Measurements from ENCODE around the gene CDC42SE2.
"Not testable (repeated sequence)": the region's sequence is repeated elsewhere in the genome, so short reads cannot be mapped to it uniquely, and the experiment has no call there.

Gene CDC42SE2

DNA sequence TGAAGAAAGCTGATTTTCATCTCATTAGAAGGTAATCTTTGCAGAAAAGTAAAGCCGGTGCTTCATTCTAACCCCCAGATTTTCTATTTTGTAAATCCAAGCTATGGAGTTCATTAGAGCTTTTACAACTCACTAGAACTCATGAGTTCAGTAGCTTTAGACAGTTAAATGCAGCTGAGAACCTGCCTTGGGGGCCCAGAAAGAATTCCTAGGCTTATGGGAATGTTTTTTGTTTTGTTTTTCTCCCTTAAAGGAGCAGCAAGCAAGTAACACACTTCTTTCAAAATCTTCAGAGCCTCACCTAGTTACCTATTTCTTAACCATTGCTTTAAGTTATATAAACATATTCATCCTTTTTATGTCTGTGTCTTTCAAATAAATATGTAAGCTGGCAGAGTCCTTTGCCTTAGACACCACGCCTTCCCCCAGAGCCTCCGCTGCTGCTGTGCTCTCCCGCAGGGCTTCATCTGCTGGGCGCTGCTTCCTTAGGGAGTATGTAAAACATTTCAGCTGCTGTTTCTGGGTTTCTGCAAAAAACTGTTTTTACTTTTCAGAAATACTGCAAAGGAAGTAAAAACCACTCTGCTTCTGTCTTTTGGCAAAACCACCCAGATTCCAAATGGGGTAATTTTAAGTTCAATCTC lies 132.9 kb downstream of the CDC42SE2 start:
- no peak for DNase-seq

DNA sequence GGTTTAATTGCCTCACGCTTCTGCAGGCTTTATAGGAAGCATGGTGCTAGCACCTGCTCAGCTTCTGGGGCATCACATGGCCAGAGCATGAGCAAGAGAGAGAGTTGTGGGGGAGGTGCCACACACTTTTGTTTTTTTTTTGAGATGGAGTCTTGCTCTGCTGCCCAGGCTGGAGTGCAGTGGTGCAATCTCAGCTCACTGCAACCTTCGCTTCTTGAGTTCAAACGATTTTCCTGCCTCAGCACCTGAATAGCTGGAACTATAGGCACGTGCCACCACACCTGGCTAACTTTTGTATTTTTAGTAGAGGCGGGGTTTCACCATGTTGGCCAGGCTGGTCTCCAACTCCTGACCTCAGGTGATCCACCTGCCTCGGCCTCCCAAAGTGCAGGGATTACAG lies 135.2 kb downstream of the CDC42SE2 start:
- not testable (repeated sequence) for DNase-seq

DNA sequence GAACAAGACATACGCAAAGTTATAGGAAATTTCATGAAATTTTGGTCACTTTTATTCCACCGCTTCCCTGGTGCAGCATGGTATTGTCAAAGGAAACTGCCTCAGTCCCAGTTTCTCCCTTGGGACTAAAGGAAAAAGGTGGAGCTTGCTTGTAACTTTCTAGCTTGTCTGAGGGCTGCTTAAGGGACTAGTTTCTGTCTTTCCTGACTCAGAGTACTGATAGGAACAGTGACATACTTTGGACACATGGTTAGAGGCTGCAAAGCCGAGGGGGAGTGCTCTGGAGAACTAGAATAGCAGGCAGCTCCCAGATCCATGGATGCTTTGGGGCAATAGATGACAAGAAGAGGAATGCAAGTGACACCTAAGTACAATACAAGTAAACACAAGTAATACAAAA lies 136.7 kb downstream of the CDC42SE2 start:
- no peak for DNase-seq

DNA sequence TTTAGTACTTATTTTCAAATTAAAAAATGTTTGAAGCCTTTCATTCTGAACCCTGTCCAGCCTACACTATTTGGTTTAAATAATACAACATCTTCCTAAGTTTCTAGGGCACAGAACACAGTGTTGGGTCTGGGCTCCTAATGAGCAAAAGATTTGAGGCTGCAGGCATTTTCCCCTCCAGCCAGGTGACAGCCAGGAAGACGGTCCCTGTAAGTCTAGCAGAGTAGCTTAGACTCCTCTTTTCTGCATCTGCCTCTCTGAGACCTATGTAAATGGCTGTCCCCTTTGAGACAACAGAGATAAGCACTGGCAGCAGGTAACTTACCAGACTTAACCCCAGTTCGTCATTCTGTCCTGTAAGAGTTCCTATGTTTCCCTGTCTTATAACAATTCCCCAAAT lies 141.8 kb downstream of the CDC42SE2 start:
- DNase-seq: no peak

DNA sequence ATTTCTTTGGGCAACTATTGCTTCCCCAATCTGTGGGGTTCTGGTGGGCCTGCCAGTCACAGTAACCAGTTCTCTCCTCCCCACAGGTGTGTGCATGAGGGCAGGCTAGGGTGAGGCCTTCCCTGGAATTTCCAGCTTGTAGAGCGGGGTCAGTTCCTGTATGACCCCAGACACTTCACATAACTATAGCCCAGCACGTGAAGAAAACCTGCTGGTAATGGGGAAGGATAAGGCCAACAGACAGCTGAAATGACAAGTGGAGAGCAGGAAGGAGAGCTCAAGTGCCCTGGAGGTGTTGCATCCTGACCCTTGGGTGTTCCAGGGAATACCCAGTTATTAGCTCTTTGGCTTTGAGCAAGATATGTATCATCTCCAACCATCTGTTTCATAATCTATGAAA lies 142.2 kb downstream of the CDC42SE2 start:
- no peak for DNase-seq

DNA sequence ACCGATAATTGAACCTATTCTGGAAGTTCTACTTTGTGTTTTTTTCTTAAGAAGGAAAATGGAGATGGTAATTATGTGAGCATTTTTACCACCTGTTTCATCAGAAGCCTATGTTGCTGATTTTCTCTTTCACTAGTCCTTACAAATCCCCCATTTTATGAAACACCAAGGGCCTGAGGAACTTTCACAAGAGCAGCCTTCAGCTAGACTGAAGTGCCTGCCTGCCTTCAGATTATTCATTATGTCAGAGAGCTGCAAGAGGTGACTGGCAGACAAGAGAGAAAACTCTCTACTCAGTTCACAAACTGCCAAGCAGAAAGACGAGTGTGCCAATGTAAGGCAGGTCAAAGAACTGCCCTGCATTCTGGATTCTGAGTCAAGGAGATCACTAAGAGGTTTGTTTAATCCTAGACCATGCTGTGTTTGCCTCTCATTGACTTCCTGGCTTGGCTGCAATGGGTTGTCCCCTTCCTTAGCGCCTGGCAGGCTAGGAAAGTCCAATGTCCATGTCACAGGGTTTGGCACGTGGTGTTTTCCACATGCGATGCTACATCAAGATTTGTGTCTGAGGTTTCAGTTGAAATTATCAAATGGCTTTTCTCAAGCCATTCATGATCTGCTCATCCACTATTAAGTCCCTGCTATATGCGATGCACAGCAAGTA lies 143.3 kb downstream of the CDC42SE2 start:
- no peak for DNase-seq

DNA sequence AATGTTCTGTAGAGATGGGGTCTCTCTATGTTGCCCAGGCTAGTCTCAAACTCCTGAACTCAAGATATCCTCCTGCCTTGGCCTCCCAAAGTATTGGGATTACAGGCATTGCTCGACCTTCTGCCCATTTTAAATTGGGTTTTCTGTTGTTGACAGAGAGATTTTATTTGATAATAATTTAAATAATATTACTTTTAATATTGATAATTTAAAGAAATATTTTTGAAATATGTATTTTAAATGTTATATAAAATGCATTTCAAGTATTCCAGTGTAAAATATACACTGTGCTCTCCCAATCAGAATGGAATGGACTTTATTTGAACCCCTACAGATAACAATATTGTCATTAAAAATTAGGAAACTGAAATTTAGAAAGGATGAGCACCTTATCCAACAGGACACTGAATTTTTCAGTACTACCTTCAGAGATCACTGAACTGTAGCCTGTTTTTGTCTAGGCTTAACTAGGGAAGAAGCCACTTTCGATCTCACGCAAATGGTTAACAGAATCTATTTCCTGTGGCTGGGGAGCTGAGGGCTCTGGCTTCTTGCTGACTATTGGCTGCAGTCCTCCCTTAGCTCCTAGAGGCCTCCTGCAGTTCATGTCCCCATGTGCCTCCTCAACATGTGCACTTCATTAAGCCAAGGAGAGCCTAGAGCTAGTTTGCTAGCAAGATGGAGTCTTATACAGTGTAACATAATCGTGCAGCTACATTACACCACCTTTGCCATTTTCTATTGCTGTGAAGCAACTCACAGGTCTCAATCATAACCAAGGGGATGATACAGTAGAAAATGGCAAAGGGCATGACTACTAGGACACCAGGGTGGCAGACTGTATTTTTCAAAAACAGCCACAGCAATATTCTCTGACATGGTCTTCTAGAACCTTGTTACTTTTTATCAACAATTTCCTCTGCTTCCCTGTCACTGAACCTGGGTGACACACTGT lies 150.0 kb downstream of the CDC42SE2 start:
- DNase-seq: peak; percentile 57

DNA sequence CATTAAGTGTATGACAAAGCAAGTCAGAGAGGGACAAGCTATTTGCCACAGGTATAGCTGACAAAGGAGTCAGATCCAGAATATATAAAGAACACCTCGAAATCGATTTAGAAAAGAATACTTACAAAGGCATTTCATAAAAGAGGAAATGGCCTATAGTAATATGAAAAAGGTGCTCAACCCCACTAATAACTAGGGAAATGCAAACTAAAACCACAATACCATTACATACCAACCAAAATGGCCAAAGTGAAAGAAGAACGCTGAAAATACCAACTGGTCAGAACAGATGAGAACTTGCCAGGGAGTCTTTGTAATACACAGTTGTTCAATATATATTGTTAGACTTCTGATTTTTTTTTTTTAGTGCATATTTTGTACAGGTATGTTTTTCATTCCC lies 152.9 kb downstream of the CDC42SE2 start:
- no peak for DNase-seq

DNA sequence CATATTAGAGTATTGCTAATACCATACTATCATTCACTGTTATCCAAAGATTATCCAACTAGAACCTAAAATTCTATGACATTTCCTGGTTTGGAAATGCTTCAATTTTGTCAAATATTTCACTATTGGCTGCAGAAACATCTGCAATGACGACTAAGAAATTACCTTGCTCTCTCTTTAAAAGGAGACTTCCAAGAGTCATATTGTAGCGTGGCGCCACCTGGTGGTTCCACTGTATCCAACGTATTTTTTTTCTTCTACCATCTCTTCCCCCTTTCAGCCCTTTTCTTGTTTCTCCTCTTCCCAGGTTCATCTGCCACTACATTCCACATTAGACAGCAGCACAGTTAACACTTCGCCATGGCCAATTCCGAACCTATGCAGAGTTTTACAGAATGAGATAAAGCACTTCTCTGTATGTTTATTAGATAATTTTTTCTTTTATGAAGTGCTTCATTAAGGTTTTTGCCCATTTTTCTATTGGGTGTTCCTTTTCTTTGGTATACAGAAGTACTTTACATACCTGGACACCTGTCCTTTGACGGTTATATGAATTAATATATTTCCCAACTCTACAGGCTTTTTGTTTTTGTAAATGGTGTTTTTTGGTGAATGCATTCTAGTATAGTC lies 153.5 kb downstream of the CDC42SE2 start:
- peak; percentile 87 for DNase-seq

DNA sequence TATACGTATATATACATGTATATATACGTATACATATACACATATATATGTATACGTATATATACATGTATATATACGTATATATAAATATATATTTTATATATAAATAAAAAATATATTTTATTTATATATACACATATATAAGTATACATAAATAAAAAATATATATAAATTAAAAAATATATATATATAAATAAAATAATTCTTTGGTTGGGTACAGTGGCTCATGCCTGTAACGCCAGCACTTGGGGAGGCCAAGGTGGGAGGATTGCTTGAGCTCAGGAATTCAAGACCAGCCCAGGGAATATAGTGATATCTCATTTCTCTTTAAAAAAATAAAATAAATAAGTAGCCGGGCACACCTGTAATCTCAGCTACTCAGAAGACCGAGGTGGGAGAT lies 155.0 kb downstream of the CDC42SE2 start:
- DNase-seq: no peak

DNA sequence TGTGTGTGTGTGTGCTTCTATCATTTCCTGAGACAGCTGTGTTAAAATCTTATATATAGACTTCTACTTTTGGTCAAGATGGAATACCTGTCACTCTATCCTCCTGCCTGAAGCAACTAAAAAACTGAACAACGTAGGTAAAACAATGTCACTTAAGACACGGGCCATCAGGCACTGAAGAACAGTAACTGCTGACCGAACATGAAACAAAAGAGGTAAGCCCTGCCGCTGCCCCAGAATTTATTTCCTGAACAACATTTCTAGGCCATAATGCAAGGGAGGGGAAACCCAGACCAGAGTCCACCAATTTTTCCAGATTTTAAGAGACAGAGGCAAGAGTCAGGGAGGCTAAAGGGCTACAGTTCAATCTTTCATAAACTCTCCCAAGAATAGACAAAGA lies 156.0 kb downstream of the CDC42SE2 start:
- DNase-seq: no peak

DNA sequence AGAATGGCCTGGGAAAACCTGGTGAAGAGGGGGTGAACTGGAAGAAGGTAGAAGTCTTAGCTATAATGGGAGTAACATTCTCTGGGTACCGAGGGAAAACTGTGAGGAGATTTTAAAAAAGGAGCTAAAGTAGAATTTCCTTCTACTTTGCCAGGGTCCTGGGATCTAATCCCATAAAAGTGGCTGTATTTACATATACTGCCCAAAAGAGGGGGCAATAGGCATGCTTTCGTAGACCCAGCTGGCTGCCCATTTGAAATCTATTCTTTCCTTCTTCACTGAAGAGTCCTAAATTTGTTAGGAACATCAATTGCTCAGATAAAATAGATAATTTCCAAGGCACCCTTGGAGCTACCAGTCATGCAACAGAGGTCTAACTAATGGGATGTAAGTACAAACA lies 159.2 kb downstream of the CDC42SE2 start:
- DNase-seq: no peak

DNA sequence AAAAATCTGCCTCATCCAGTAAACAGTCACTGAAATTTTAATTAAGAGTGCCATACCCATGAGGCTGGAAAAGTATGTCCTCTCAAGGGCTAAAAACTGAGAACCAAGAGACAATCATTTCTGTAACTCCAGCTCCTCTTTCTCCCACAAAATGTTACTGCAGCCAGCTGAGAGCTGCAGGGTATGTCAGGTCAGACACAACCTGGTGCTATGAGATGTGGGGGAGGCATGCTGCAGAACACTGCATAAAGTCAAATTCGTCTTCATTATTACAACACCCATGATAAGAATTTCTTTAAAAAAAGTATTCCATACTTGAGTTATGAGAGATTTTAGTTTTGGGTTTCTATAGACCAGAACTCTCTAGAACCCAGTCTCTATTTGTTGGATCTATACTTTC lies 162.2 kb downstream of the CDC42SE2 start:
- no peak for DNase-seq

DNA sequence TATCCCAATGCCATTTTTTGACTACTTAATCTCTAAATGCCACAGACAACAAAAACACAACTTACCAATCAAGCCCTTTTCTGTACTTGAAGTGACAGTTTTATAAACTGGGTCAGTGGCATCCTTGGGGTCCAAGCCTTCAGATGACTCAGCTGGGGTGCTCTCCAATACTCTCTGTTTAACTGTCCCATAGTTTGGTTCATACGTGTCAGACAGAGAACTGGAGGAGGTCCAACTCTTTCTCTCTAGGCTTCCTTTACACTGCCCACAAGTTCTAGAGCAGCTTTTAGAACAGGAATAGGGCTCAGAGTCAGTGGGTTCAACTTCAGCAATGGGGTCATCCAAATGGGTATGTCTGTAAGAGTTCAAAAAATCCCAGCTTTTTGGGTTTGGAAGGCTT lies 166.9 kb downstream of the CDC42SE2 start:
- DNase-seq: no peak

DNA sequence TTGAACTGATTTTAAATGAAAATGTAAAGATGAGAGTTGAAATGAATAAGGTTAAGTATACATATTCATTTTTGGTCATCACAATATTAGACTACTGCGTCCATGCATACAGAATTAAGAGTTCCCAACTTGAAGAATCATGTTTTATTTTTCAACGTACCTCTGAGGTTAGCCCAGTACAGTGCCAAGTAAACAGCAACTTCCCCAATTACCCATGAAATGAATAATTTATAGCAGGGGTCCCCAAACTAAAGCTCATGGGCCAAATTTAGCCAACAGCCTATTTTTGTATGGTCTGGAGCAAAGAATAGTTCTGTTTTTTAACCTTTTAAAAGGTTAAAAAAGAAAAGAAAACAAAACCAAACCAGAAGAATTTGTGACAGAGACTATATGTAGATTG lies 167.9 kb downstream of the CDC42SE2 start:
- no peak for DNase-seq

DNA sequence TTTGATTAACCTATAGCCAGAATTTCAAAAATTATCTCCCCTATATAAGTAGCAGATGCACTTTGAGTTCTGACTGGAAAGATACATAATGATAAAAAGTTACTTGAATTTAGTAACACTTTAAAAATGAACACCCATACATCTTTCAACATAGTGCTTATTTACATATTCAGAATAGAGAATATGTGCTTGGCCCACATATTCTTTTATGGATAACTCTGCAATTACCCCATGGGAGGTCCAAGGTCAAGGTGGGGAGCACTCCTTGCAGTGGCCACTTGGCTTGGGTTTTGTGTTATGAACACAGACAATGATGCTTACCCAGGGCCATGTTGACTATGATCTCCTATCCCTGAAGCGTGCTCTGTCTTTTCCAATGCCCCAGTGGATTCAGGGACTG lies 169.3 kb downstream of the CDC42SE2 start:
- DNase-seq: no peak

DNA sequence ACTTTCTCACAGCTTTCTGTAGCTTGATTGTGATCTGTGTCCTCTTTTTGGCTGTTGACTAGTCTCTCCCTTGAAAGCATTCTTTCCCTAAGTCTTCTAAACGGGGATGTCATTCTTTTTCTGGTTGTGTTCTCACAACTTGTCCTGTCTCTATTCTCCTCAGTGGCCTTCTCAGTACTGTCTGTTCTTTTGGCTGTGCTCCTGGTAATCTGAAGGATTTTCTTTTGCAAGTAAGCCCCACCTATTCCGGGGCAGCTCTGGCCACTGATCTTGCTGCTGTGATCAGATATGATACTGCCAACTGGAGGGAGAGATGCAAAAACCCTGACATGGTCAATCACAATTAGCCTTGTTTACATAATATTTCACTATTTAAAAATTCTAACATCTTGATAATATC lies 172.2 kb downstream of the CDC42SE2 start:
- no peak for DNase-seq

DNA sequence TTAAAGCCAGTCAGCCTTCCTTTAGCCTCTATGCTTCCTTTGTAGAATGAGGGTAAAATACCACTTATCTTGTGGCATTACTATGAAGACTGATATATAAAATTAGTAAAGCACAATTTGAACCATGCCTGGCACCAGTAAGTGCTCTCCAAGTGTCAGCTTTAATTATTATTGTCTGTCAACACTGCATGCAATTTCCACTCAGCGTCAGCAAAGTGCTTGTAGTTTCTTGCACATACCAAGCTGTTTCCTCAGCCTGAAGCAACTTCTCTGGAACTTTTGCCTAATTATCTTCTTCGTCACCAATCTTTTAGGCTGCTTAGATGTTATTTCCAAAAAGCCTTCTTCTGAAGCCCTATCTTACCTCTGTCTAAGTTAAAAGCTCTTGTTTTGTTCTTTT lies 177.3 kb downstream of the CDC42SE2 start:
- no peak for DNase-seq

Measured in CD4-positive, alpha-beta T cell treated with Interleukin-17A for 1 hour (primary cell).